HepG2 (cell line): ENCODE results near the gene ABCB8. TPM values are rescaled to one million over a fixed set of nuclear protein-coding genes. Genes with fewer than 3 reads are reported as not detected.
A peak's percentile ranks its signal among the peaks of the same experiment; 100 is the strongest.

Experiments
- ATF5 ChIP-seq: sonication (generic); formaldehyde crosslinking; IDR thresholded peaks from 2 replicates; pipeline ENCODE4 v1.4.0; 2020; ENCODE audit warnings: mild to moderate bottlenecking, low read depth, missing genetic modification reagents
- ATM ChIP-seq: fragments of 450-650 bp; IDR thresholded peaks from 2 replicates; pipeline ENCODE4 v1.7.1; 2017; ENCODE audit warnings: mild to moderate bottlenecking, borderline replicate concordance
- GRHL1 ChIP-seq: sonication (generic); formaldehyde crosslinking; conservative IDR thresholded peaks from 2 replicates; pipeline ENCODE4 v1.8.0; 2022; ENCODE audit warnings: missing genetic modification reagents
- KLF6 ChIP-seq: IDR thresholded peaks from 2 replicates; pipeline ENCODE4 v1.8.0; 2016; ENCODE audit warnings: missing biosample characterization, missing genetic modification reagents
- LBX2 ChIP-seq: sonication (generic); formaldehyde crosslinking; IDR thresholded peaks from 2 replicates; pipeline ENCODE4 v1.5.0; 2020; ENCODE audit warnings: missing genetic modification reagents, mild to moderate bottlenecking, borderline replicate concordance
- MED1 ChIP-seq: sonication (generic); formaldehyde crosslinking; IDR thresholded peaks from 2 replicates; pipeline ENCODE4 v1.4.0; 2020; ENCODE audit warnings: missing genetic modification reagents
- MIER3 ChIP-seq: IDR thresholded peaks from 2 replicates; pipeline ENCODE4 v1.6.1; 2016; ENCODE audit warnings: missing compliant biosample characterization, borderline replicate concordance
- NR2F1 ChIP-seq, 2 experiments: fragments of 450-650 bp in 1 of 2; formaldehyde crosslinking in 1 of 2; IDR thresholded peaks; 2 replicates each; pipeline versions ENCODE4 v1.5.0 to v1.6.1; 2016 to 2020; ENCODE audit warnings: mild to moderate bottlenecking in 1 of 2, missing compliant biosample characterization in 1 of 2, missing genetic modification reagents in 1 of 2, moderate library complexity in 1 of 2
- PHF5A ChIP-seq: IDR thresholded peaks from one replicate; pipeline ENCODE4 v1.6.1; 2018; ENCODE audit warnings: low read depth, missing genetic modification reagents; ENCODE audit not compliant: unreplicated experiment
- RFXANK ChIP-seq: IDR thresholded peaks from 2 replicates; pipeline ENCODE4 v1.6.1; 2016
- ZBTB8A ChIP-seq: sonication (generic); formaldehyde crosslinking; IDR thresholded peaks from 2 replicates; pipeline ENCODE4 v1.4.0; 2020; ENCODE audit warnings: mild to moderate bottlenecking, low read depth, missing genetic modification reagents, borderline replicate concordance
- ZNF431 ChIP-seq: sonication (generic); formaldehyde crosslinking; IDR thresholded peaks from 2 replicates; pipeline ENCODE4 v1.9.0; 2022; ENCODE audit warnings: missing genetic modification reagents, low read depth, mild to moderate bottlenecking, borderline replicate concordance
- ZNF550 ChIP-seq: sonication (generic); formaldehyde crosslinking; IDR thresholded peaks from 2 replicates; pipeline ENCODE4 v1.4.0; 2020; ENCODE audit warnings: mild to moderate bottlenecking, missing genetic modification reagents, borderline replicate concordance
- ZNF646 ChIP-seq: sonication (generic); formaldehyde crosslinking; IDR thresholded peaks from 2 replicates; pipeline ENCODE4 v1.9.0; 2021; ENCODE audit warnings: mild to moderate bottlenecking, missing genetic modification reagents
- ZNF747 ChIP-seq: sonication (generic); formaldehyde crosslinking; IDR thresholded peaks from 2 replicates; pipeline ENCODE4 v1.8.1; 2023; ENCODE audit warnings: missing genetic modification reagents, mild to moderate bottlenecking, borderline replicate concordance
- ZNF768 ChIP-seq: sonication (generic); formaldehyde crosslinking; IDR thresholded peaks from 2 replicates; pipeline ENCODE4 v1.4.0; 2020; ENCODE audit warnings: missing genetic modification reagents
- ZNF850 ChIP-seq: sonication (generic); formaldehyde crosslinking; conservative IDR thresholded peaks from 2 replicates; pipeline ENCODE4 v1.9.0; 2021; ENCODE audit warnings: mild to moderate bottlenecking, missing genetic modification reagents
- ZSCAN31 ChIP-seq: sonication (generic); formaldehyde crosslinking; IDR thresholded peaks from 2 replicates; pipeline ENCODE4 v1.5.0; 2020; ENCODE audit warnings: low read depth, mild to moderate bottlenecking, missing genetic modification reagents
- polyA plus RNA-seq, 8 experiments: library from polyadenylated mRNA; depleted of rRNA in 3 of 8; stranded (reverse) in 7 of 8; unstranded in 1 of 8; fragments of >200 nt; fragmentation: Illumina TruSeq in 4 of 8; extraction: Trizol in 4 of 8; gene quantifications; 2 replicates each; pipeline versions ENCODE4 v1.2.1 to v1.2.3, GENCODE V29; 2011 to 2016; ENCODE audit warnings: low read depth in 4 of 8, missing spikeins in 1 of 8, mixed read lengths in 1 of 8; ENCODE audit not compliant: insufficient read depth in 1 of 8
- total RNA-seq, 5 experiments: library from RNA; depleted of rRNA; stranded (reverse); fragments of >200 nt; fragmentation: Illumina TruSeq; extraction: Trizol; gene quantifications; 2 replicates each; pipeline ENCODE4 v1.2.3, GENCODE V29; 2016; ENCODE audit warnings: low read depth in 1 of 5
- TF ChIP-seq, protein P1 (sequence below): sonication (generic); formaldehyde crosslinking; IDR thresholded peaks from 2 replicates; pipeline ENCODE4 v1.8.1; 2023; ENCODE audit warnings: mild to moderate bottlenecking, missing genetic modification reagents

ABCB8 gene
- total and polyA plus RNA-seq, 2 of the 13 experiments (the other 11 are each of a cell fraction or from before 2014, with no cell fraction given): 6.6 to 16.7 TPM

DNA sequence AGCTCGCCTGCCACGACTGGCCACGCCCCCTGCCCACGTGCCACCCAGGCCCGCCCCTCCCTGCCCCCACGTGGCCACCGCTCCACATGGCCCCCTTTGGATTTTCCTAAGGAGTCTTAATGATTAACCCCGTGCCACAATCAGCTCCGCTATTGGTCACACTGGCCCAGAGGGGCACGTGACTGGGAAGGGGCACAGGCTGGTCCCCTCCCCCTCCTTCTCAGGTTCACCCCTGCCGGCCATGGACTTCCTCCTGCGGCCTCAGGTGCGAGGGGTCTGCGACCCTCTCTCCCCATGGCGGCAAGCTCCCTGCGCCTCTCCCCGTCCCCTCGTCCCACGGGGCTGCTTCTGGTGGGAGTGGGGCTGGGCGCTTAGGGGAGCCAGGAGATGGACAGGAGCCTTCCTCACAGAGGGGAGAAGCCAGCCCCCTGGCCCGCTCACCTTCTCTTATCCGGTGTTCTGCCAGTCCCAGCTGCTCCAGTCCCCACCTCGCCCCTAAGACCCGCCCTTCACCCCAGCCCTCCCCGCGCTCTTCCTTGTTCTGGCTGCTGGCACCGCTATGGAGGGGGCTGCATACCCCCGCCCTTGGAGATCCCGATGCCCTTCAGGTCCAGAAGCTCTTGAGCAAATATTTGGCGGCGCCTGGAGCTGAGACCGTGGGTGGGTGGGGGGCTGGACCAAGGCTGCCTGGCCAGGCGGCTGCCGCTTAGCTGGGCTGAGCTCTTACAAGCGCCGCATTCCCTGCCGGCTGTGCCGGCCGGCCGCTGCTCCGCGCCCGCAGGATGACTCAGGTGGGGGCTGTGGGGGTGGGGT lies 34.4 kb downstream of the ABCB8 start (continued):
- no peak for TF ChIP-seq KLF6 (CRISPR knock-in tag)
- TF ChIP-seq ZNF550 (CRISPR knock-in tag): no peak
- no peak for TF ChIP-seq ATF5 (CRISPR knock-in tag)
- no peak for TF ChIP-seq ZNF747
- TF ChIP-seq, protein P1, sequence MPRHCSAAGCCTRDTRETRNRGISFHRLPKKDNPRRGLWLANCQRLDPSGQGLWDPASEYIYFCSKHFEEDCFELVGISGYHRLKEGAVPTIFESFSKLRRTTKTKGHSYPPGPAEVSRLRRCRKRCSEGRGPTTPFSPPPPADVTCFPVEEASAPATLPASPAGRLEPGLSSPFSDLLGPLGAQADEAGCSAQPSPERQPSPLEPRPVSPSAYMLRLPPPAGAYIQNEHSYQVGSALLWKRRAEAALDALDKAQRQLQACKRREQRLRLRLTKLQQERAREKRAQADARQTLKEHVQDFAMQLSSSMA: no peak
- TF ChIP-seq ZSCAN31: no peak
- TF ChIP-seq MED1 (CRISPR knock-in tag): peak; percentile 44; the same call in 1 of the 2 replicates
- TF ChIP-seq ZNF646 (CRISPR knock-in tag): no peak
- TF ChIP-seq PHF5A (CRISPR knock-in tag): no peak
- TF ChIP-seq ZNF431: no peak
- TF ChIP-seq ZNF850: no peak
- no peak for TF ChIP-seq ZBTB8A
- TF ChIP-seq RFXANK (CRISPR knock-in tag): no peak
- TF ChIP-seq NR2F1 (CRISPR knock-in tag; IDR thresholded peaks at IDR 0.05): 0 out of 4 replicates have a peak, but pooled peaks of 1 of the 2 experiments have one; percentile 4
- peak; percentile 56; the same call in 1 of the 2 replicates for TF ChIP-seq MIER3 (CRISPR knock-in tag)
- TF ChIP-seq ATM: no peak
- no peak for TF ChIP-seq GRHL1 (CRISPR knock-in tag)
- TF ChIP-seq LBX2 (CRISPR knock-in tag): no peak
- TF ChIP-seq ZNF768 (CRISPR knock-in tag): no peak
